SKM-1 treated with dmso at 0.1 percent for 144 hours (cell line): ENCODE data around the gene BCL11B.

Experiments used
- DNase-seq: peaks from one replicate; lab custom pipeline; 2025; ENCODE audit not compliant: unreplicated experiment; lab: John Stamatoyannopoulos, UW

BCL11B gene

DNA sequence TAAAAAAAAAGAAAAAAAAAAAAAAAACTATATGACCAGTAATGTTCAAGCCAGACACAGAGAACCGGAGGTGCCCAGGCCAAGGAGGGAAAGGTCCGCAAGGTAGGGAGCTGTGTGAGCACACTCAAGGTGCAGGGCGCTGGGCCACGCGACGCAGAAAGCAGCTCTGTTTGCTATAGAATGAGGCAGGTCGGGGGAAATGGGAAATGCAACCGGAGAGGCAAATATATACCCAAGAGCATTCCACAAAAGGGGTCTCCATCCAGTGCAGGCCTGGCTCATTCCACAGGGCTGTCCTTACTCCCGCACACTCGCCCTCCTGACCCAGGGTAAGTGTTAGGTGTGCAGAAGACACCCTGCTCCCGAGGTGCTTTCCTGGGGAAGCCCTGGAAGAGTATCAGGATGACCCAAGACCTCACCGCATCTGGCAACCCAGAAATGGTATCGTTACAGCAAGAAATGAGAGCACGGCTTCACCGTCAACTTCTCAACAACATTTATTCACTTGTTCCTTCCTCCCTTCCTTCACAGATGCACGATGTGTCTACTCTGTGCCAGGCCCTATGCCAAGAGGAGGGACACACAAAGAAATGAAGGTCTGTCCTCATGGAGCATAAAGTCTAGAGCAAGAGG is 86.4 kb downstream of the BCL11B start:
- no peak for DNase-seq

DNA sequence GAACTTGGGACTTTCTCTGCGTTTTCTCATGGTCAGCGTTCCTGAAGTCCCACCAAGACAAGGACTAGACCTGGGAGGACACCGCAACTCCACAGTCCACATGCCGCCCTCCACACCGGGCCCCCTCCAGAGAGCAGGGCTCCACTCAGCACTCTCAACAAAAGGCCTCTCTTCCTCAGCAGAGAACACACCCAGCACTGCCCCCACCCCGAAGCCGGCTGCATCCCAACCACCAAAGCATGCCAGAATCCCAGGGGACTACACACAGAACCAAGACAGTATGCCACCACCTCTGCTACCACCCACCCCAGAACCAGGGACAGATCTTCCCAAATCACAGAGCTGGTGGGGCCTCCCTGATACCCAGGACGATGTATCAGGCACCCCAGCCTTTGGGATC is 88.3 kb downstream of the BCL11B start:
- no peak for DNase-seq

DNA sequence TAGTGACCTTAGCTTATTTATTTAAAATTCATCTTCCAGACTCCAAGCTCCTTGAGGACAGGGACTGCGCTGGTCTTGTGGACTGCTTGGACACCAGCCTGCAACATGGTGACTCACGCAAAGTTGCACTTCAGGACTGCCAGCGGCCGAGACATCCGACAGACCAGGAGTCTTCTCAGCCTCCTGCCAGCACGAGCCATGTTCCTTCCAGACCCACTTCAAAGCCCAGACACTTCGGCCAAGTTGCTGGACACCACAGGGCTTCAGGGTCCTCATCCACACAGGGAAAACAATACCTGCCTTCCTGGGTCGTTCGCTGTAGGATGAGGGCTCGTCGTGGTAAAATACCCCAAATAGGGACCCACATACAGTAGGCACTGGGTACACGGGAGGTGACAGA is 88.7 kb downstream of the BCL11B start:
- DNase-seq, result no peak

DNA sequence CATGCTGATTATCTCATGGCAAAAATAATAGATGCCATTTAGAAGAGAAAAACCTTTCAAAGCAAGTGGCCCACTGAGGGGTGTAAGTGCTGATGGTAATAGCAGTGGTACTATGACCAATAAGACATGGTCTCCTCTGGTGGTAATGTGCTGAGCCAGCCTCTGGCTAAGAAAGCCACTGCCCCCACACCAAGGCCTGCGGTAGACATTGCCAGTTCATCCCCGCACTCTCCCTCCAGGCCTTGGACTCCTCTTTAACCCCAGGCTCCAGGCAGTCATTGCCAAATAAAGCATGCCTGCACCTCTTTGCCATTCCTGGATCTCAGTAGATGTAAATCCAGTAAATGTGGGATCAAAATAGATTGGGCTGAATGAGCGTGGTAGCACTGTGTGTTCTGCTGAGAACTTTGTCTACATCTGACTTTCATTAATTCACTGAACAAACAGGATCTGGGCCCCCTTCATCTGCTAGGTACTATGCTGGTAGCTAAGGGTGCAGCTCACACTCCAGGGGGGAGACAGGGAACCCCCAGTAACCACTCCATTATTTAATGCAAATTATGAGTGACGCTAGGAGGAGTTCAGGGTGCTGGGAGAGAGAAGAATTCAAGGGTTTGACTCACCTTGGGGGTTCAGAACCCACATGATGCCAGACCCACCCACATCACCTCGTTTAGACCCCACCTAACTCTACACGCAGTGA is 89.3 kb downstream of the BCL11B start:
- no peak for DNase-seq

DNA sequence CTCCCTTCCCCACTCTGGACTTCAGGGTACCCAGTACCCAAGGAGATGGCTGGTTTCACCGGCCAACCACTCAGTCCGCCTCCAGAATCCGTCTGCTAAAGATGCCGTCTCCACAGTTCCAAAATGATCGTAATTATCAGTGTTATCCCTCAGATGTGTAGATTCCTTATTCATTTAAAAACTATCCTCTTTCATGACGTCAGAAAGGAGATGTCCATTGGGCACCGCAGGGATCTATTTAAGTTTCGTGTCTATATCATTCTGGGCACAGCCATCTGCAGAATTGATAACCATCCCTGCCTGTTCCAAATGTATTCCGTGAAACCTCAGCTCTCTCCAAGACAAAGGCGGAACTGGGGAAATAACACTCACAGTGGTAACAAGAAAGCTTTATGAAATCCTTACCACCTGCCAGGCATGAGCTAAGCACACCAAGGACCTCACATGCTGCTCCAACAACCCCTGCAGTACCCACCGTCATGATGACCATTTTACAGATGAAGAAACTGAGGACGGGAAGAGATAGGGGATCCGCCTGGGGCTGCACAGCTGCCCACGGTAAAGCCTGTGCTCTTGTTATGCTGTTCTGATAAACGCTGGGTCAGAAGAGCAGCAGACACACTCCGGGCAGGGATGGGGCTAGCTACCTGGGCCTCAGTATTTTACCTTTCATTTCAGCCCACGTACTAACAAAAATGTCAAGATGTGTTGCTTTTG is 90.0 kb downstream of the BCL11B start:
- no peak for DNase-seq

DNA sequence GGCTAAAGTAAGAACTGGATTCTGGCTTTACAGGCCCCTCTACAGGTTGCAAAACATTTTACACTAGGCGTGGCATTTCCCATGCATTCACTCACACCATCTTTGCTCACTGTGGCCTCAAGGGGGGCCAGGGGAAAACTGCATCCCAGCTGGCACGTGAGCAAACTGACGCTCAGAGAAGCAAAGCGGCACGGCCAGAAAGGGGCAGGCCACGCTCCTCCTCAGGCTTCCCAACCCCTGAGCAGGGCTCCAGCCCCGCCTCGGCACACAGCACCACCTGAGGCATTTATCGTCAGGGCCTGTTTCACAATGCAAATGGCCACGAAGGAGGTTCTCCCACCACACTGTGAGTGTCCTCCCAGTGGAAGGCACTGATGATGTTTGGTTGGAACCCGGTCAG is 90.8 kb downstream of the BCL11B start:
- no peak for DNase-seq

DNA sequence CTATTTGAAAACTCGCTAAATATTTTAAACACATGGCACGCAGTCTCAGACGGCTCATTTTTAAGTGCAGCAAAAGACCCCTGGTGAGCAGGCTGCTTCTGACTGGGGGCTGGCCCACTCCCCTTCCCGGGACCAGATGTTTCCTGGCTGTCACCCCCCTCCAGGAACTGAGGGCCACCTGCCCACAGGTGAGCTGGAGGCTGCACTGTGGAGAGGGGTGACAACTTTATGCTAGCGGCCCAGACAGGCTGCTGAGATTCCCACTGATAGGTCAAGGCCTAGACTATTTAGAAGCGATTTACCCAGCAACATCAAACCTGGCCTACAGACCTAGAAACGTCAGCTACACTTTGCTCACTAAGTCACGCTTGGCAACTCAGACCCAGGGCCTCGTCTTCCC is 92.1 kb downstream of the BCL11B start:
- DNase-seq, result no peak

DNA sequence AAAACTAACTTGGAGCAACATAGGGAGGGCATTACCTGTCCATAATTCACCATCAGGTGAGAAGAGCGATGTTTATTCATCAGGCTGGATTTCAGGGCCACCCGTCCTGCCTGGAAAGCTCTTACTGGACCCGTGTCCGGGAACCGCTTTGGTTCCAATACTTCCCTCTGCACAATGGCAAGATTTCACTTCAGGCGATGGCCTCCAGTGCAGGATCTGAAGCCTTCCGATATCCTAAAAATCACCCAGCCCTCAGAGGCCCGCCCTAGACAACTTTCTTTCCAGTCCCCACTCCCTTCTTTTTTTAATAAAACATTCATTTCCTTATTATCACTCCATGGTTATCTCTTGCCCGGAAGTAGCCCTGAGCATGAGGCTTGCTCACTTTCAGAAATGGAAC is 92.5 kb downstream of the BCL11B start:
- DNase-seq, result no peak

DNA sequence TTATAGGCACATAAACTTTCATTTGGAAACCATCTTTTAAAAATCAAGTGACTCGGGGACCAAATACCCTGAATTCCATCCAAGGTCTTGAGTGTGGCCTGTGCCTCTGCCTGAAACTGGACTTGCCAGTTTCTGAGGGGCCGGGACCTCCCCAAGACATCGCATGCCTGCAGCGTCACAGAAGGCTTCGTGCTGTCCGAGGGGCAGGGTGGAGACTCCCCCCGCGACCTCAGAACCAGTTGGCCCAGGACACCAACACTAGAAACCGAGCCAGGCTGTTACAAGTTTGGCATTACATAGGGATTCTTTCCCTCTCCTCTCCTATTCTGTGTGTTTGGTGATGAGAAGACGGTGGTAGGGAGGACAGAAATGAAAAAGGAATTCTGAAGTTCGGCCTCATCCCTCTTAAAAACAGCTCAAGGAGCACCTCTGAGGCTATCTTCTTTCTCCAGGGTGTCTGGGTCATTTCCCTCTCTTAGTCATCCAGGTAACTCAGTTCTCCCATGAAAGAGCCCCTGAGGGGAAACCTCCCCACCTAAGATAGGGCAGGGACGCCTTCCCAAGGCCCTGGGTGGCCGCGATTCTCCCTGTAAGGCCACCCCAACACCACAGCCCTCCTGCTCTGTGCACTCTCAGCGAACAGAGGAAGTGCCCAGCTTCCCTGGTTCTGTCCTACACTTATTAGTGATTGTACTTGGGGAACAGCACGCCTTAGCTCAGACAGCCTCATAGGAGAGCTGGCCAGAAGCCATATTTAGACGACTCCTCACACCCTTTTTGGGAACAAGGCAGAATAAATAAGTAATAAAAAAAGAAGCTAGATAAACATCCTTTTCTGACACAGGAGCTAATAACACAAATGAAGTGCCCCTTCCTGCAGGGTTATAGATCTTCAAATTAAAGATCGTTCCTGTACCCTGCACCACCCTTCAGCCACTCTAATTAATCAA is 93.8 kb downstream of the BCL11B start:
- no peak for DNase-seq

DNA sequence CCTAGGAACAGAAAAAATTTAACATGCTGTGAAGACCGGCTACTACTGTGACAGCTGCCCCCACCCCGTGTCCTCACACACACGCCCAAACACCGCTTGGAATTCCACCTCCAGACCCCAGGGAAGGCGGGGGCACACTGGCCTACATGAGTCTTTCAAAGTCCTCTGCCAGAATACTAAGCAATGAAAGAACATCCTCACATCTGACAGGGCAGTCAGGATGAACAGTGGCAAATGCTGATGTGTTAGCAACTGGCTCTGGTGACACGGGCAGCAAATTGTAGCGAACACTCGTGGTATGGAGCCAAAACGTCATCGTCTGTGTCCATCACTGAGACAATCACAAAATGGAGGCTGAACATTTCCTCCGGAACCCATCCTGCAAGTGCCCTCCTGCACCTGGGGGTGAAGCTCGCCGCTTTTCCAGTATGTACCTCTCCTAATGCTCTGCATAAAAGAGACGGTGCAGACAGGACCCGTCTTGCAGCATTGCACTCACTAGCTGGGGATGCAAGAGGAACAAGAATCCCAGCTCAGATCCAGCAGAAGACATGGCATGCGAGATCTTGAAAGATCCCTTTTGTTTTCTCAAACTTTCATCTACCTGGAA is 94.8 kb downstream of the BCL11B start:
- no peak for DNase-seq

DNA sequence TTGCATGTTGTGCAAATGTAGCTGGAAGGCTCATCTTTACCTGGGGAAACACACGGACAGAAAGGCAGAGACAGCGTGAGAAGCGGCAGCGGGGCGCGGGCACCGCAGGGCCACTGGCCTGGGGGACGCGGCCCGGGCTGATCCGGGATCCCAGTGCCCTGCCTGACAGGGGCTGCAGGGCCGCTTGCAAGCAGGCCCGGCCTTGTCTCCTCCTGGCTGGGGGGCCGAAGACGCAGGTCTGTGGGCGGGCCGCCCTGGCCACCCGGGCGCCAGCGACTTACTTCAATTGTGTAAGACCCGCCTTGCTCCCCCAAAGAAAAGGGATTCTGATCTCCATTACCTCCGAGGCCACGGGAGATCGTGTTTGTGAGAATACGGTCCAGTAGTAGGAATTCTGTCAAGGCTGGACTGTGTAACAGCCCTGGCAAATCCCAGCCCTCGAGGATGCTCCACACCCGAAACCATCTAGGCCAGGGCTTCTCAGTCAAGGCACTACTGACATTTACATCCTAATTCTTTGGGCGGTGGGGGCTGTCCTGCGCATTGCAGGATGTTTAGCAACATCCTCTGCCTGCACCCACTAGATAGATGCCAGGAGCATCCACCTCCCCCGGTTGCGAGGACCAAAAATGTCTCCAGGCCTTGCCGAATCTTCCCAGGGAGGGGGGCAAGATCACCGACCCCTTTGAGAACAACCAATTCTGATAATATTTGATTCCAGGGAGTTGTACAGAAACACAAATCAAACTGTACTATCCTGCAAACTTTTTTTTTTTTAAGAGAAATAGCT is 95.6 kb downstream of the BCL11B start:
- no peak for DNase-seq

DNA sequence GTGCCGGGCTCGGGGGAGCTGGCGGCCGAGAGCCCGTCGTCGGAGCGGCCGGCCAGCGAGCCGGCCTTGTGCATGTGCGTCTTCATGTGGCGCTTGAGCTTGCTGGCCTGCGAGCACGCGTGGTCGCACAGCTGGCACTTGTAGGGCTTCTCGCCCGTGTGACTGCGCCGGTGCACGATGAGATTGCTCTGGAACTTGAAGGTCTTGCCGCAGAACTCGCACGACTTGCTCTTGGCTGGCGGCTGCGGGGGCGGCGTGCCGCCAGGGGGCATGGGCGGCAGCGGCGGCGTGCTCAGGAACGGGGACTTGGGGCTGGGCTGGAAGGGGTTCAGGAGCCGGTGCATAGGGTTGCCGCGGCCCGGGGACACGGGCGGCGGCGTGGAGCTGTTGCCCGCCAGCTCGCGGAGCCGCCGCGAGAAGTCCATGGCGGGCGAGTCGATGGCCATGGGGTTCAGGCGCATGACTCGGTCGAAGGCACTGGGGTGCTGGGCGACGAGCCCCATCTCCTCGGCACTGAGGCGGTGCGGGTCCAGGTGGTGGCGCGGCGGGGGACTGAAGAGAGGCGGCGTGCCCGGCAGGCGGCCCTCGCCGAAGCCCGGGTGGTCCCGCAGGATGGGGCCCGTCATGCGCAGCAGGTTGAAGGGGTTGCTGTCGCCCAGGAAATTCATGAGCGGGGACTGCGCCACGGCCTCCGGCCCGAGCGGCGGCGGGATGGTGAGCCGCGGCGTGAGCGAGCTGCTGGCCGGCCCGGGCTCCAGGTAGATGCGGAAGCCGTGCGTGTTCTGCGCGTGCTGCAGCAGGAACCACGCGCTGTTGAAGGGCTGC is 96.5 kb downstream of the BCL11B start:
- DNase-seq, result no peak

DNA sequence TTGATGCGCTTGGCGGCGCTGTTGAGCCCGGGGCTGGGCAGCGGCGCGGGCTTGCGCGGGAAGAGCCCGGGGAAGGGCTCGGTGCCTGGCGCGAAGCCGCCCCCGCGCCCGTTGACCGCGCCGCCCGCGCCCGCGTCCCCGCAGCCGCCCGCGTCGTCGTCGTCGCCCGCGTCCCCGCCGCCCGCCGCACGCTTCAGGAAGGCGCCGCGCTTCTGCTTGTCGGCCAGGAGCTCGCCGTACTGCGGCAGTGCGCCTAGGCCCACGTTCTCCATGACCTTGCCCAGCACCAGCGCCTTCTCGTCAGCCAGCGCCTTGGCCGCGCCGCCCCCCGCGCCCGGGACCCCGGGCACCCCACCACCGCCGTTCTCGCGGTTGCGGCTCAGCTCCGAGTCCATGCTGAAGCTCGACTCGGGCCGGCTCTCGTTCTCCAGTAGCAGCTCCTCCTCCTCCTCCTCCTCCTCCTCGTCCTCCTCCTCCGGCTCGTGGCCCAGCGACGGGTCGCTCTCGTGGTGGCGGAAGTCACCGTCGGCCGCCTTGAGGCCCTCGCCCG is 97.2 kb downstream of the BCL11B start:
- DNase-seq, result no peak

DNA sequence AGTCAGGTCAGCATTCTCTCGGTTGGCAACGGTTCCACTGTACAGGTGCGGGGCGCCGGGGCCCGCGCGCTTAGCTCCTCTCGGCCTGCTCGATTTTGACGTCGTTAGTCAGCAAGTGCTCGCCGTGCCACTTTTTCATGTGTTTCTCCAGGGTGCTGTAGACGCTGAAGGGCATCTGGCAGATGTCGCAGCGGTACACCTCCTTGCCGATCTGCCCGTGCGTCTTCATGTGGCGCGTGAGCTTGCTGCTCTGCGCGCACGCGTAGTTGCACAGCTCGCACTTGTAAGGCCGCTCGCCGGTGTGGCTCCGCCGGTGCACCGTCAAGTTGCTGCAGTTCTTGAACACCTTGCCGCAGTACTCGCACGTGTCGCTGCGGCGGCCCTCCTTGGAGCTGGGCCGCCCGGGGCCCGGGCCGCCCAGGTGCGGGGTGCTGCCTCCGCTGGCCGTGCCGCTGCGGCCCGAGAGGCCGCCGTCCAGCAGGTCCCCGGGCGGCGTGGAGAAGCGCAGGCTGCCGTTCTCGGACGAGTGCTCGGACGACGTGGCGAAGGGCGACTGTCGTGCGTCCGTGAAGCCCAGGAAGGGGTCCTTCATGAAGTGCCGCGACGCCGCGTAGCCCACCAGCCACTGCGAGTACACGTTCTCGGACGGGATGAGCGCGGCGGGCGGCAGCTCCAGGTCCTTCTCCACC is 97.8 kb downstream of the BCL11B start:
- DNase-seq, result no peak

DNA sequence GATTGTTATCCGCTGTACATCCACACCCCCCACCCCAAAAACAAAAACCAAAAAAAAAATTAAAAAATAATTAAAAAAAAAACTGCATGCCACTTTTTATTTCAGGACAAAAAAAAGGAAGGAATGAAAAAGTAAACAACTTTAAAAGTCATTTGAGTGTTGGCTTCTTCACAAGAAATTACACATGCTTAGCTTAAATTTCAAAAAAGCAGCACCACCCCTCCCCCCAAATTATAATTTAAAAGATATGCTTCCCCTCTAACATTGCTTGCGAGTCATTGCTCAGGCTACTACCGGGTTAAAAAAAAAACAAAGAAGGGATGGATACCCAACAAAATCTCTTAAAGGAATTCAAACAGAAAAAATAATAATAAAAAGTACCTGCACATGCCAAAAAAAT is 98.5 kb downstream of the BCL11B start:
- no peak for DNase-seq

DNA sequence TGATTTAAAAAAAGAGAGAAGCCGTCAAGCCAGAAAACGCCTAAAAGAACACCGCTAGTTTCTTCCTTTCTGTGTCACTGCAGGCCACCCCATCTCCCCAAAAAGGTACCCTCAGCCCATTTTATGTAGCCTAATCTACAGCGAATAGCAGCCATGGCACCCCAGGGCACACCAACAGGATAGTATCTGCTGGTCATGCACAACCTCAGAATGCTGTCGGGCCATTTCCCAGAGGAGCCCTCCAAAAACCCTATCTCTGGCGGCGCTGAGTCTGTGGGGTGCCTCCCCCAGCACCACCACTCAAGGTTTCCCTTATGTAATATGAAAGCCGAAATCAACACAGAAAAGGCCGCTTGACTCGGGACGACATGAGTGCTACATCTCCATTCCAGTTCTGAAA is 98.9 kb downstream of the BCL11B start:
- DNase-seq, result no peak

DNA sequence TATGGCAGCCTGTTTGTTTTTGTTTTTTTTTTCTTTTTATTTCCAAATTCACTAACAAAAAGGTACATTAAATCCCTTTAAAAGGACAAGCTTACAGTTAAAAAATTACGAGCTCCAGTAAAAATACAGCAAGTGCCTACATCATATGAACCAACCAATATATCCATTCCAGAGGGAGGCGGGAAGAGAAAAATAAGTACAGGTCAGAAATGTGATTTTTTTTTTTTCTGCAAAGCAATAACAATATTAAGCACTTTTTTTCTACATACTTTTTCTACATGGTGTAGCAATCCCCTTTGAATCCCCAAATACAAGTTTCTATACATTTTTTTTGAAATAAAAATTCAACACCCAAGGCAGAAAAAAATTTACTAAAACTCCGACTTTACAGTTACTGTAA is 100.6 kb downstream of the BCL11B start:
- DNase-seq, result no peak

DNA sequence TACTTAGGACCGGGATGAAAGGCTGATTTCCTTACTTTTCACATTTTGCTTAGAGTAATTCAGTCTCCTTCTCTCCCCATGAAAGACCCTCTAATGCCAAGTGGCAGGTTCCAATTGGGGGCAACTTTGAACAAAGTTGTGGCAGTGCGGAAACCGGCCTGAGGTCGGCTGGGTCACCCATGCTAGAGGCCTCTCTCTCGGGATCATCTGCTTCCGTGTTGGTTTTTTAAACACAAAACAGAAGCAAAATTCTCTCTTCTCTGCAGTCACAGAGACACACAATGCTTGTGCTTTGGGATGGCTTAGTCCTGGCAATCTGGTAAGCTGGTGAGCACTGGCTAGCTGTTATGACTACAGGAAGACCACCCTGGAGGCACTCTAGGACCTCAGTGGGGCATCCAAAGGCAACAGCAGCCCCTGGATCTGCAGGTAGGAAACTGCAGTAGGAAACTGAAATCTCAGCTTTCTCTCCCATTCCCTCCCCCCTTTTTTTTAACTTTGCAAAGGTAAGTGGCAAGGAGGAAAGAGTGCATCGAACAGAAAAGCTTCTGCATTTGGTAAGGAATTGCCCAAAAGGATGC is 102.1 kb downstream of the BCL11B start:
- no peak for DNase-seq
